Caco-2 (cell line): Measurements from ENCODE around the gene SCAMP1. TPM values are rescaled to one million over a fixed set of nuclear protein-coding genes. Genes with fewer than 3 reads are reported as not detected.
A peak's percentile ranks its signal among the peaks of the same experiment; 100 is the strongest.

Experiments used
- BruUV-seq: library from RNA; stranded (reverse); fragments of 400-500 nt; replicated peaks from 2 replicates; lab custom pipeline; 2021; lab: Mats Ljungman, UMichigan
- CTCF ChIA-PET: fragments of 300-600 bp; sonication (Branson Sonifier 250); formaldehyde crosslinking; loops from one replicate; lab custom pipeline; 2022; ENCODE audit warnings: antibody characterized with exemption; lab: Charles Lee
- POLR2A ChIA-PET: fragments of 300-600 bp; sonication (Branson Sonifier 250); formaldehyde crosslinking; loops from one replicate; lab custom pipeline; 2022; ENCODE audit warnings: antibody characterized with exemption; lab: Charles Lee
- DNase-seq, 2 experiments: peaks; one replicate each; pipeline versions ENCODE4 v3.0.0 to v3.0.0-alpha.2; 2020 to 2022
- H3K27me3 ChIP-seq: replicated peaks from 2 replicates; pipeline ENCODE4 v1.6.0; 2011; ENCODE audit warnings: low read length; ENCODE audit not compliant: control insufficient read depth, insufficient read depth
- H3K36me3 ChIP-seq: 2 replicates; pipeline ENCODE4 v1.5.1; 2011; ENCODE audit warnings: low read length; ENCODE audit not compliant: control insufficient read depth, insufficient read depth
- H3K4me1 ChIP-seq: fragments of 250-450 bp; sonication (Bioruptor Pico); 2 replicates; pipeline ENCODE4 v1.5.1; 2020; ENCODE audit warnings: mild to moderate bottlenecking
- H3K4me3 ChIP-seq: 2 replicates; pipeline ENCODE4 v1.5.1; 2011; ENCODE audit warnings: low read depth, mild to moderate bottlenecking, control low read depth, low read length
- H3K9me3 ChIP-seq: fragments of 250-450 bp; sonication (Bioruptor Pico); 2 replicates; pipeline ENCODE4 v1.5.1; 2020; ENCODE audit warnings: mild to moderate bottlenecking, moderate library complexity
- H3K27ac Mint-ChIP-seq: one replicate; pipeline ENCODE4 v1.8.0; 2022; ENCODE audit warnings: mixed read lengths; ENCODE audit not compliant: unreplicated experiment
- H3K27me3 Mint-ChIP-seq: one replicate; pipeline ENCODE4 v1.8.0; 2022; ENCODE audit warnings: mixed read lengths; ENCODE audit not compliant: insufficient read depth, unreplicated experiment
- H3K36me3 Mint-ChIP-seq: one replicate; pipeline ENCODE4 v1.8.0; 2022; ENCODE audit warnings: mild to moderate bottlenecking, mixed read lengths; ENCODE audit not compliant: insufficient read depth, unreplicated experiment
- H3K4me1 Mint-ChIP-seq: one replicate; pipeline ENCODE4 v1.8.0; 2022; ENCODE audit warnings: low read depth, mixed read lengths; ENCODE audit not compliant: unreplicated experiment
- H3K4me3 Mint-ChIP-seq: one replicate; pipeline ENCODE4 v1.8.0; 2022; ENCODE audit warnings: mild to moderate bottlenecking, moderate library complexity, mixed read lengths; ENCODE audit not compliant: unreplicated experiment
- H3K9me3 Mint-ChIP-seq: one replicate; pipeline ENCODE4 v1.8.0; 2022; ENCODE audit warnings: mixed read lengths; ENCODE audit not compliant: unreplicated experiment
- intact Hi-C: fragments of 100-400 bp; cut with micrococcal nuclease; formaldehyde crosslinking; loops from one replicate; pipeline ENCODE4 v1.10.0; 2022; ENCODE audit not compliant: unreplicated experiment
- total RNA-seq: library from RNA; stranded (reverse); gene quantifications from 2 replicates; pipeline ENCODE4 v1.2.3, GENCODE V29; 2022
- TF ChIP-seq, protein P1 (sequence below), 2 experiments: fragments of 200-600 bp in 1 of 2; IDR thresholded peaks; 1 replicate in 1 of 2; 2 replicates in 1 of 2; pipeline versions ENCODE4 v1.5.1 to v1.8.0; 2011 to 2022; ENCODE audit warnings: antibody characterized with exemption in 1 of 2, control low read depth in 1 of 2, inconsistent platforms in 1 of 2, low read depth in 1 of 2, low read length in 1 of 2, mild to moderate bottlenecking in 1 of 2, moderate library complexity in 1 of 2; ENCODE audit not compliant: insufficient read depth in 1 of 2, severe bottlenecking in 1 of 2, unreplicated experiment in 1 of 2

Gene SCAMP1
- total RNA-seq, 1 experiment from 2014 or later, result 21.3 TPM

DNA sequence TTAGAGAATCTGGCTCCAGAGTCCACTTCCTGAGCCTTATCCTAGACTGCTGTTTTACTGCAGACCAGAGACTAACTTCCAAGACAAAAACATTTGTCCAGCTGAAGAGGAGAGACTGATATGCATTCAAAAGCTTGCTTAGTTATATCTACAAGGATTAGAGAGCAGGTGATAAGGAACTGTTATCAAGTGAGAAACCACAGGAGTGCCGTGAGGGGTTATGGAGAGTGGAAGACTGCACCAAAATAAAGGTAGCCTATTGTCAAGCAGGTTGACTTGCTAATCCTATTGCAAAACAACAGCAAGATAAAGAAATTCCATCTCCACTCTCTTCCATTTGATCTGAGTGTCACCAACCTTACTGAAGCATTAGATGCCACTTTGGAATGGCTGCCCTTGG is 139.1 kb downstream of the SCAMP1 start:
- no peaks in the 10 kb centered on the region for H3K27me3 ChIP-seq
- TF ChIP-seq, protein P1, sequence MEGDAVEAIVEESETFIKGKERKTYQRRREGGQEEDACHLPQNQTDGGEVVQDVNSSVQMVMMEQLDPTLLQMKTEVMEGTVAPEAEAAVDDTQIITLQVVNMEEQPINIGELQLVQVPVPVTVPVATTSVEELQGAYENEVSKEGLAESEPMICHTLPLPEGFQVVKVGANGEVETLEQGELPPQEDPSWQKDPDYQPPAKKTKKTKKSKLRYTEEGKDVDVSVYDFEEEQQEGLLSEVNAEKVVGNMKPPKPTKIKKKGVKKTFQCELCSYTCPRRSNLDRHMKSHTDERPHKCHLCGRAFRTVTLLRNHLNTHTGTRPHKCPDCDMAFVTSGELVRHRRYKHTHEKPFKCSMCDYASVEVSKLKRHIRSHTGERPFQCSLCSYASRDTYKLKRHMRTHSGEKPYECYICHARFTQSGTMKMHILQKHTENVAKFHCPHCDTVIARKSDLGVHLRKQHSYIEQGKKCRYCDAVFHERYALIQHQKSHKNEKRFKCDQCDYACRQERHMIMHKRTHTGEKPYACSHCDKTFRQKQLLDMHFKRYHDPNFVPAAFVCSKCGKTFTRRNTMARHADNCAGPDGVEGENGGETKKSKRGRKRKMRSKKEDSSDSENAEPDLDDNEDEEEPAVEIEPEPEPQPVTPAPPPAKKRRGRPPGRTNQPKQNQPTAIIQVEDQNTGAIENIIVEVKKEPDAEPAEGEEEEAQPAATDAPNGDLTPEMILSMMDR (IDR thresholded peaks at IDR 0.05; ENCODE audit: insufficient read depth in 1 of 2, low read depth in 1 of 2, low read length in 1 of 2, severe bottlenecking in 1 of 2, unreplicated experiment in 1 of 2), result no peak
- ChIA-PET POLR2A (no interaction called here), CTCF (interaction anchor here (0.6 kb wide), 1 partner anchor 428 kb away, joined by 3 read pairs; no protein-coding TSS in a partner anchor)
- intact Hi-C loops, result loop anchor here (1.0 to 2.0 kb wide), 4 partner anchors 9 to 105 kb away; no protein-coding TSS in a partner anchor
- Mint-ChIP-seq H3K27me3 (no peaks in the 10 kb centered on the region), H3K27ac (peak overlapping the region; percentile 16), H3K4me3 (peak overlapping the region; percentile 15), H3K36me3 (peaks cover 38% of the 10 kb centered on the region), H3K4me1 (peaks cover 57% of the 10 kb centered on the region), H3K9me3 (no peaks in the 10 kb centered on the region)
- H3K4me3 ChIP-seq, result no peak overlapping the region
- H3K36me3 ChIP-seq, result no peaks in the 10 kb centered on the region
- DNase-seq, result peak; percentile 87 to 90
- BruUV-seq, result no TSS peak
- peaks cover 38% of the 10 kb centered on the region for H3K4me1 ChIP-seq
- no peaks in the 10 kb centered on the region for H3K9me3 ChIP-seq

DNA sequence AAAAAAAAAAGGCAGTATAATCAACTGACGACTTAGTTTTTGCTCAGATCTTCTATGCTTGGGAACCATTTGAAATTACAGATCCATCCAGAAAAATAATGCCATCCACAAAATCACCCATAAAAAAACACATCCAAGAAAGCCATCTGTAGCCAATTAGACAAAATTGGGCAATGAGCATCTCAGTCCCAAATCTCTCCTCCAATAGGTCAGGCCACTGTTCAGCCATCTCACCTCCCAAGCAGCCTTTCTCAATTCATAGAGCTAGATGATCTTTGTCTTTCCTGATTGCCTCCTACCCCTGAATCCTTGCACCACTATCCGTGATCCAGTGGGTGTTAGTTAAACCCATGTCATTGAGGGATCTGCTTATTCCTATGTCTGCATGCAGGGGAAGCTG is 139.6 kb downstream of the SCAMP1 start:
- Mint-ChIP-seq H3K9me3 (no peaks in the 10 kb centered on the region), H3K36me3 (peaks cover 40% of the 10 kb centered on the region), H3K4me1 (peaks cover 61% of the 10 kb centered on the region), H3K27me3 (no peaks in the 10 kb centered on the region), H3K27ac (peak overlapping the region; percentile 16), H3K4me3 (peak overlapping the region; percentile 15)
- Histone ChIP-seq H3K4me1 (peaks cover 43% of the 10 kb centered on the region), H3K9me3 (no peaks in the 10 kb centered on the region), H3K27me3 (no peaks in the 10 kb centered on the region), H3K4me3 (no peak overlapping the region), H3K36me3 (no peaks in the 10 kb centered on the region)
- ChIA-PET CTCF (interaction anchor here (0.7 kb wide), 1 partner anchor 20 kb away, joined by 3 read pairs; no protein-coding TSS in a partner anchor), POLR2A (no interaction called here)
- intact Hi-C loops, result no loop called here
- DNase-seq, result no peak
- TF ChIP-seq, protein P1 (IDR thresholded peaks at IDR 0.05; ENCODE audit: insufficient read depth in 1 of 2, low read depth in 1 of 2, low read length in 1 of 2, severe bottlenecking in 1 of 2, unreplicated experiment in 1 of 2), result no peak
- no TSS peak for BruUV-seq

DNA sequence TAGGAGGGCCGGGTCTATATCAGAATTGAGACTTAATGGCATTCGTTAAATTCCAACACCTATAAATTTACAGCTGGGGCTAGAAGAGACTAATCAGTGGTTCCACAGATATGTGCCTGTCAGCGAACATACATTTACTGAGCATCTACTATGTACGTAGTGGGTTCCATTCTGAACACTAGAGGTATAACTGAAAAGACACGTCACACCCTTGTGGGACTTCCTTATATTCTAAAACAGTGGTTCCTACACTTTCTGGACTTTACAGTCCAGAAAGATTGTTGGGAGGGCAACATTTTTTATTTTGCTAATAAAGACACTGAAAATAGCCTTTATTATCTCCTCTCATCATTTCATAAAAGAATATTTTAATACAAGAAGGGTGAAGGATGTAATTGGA is 140.5 kb downstream of the SCAMP1 start:
- H3K9me3 ChIP-seq, result no peaks in the 10 kb centered on the region
- DNase-seq, result no peak
- Mint-ChIP-seq H3K27ac (no peak overlapping the region), H3K36me3 (peaks cover 38% of the 10 kb centered on the region), H3K27me3 (no peaks in the 10 kb centered on the region), H3K4me1 (peaks cover 61% of the 10 kb centered on the region), H3K4me3 (no peak overlapping the region), H3K9me3 (no peaks in the 10 kb centered on the region)
- no peaks in the 10 kb centered on the region for H3K36me3 ChIP-seq
- H3K27me3 ChIP-seq, result no peaks in the 10 kb centered on the region
- ChIA-PET POLR2A (no interaction called here), CTCF (no interaction called here)
- TF ChIP-seq, protein P1 (IDR thresholded peaks at IDR 0.05; ENCODE audit: insufficient read depth in 1 of 2, low read depth in 1 of 2, low read length in 1 of 2, severe bottlenecking in 1 of 2, unreplicated experiment in 1 of 2), result no peak
- H3K4me3 ChIP-seq, result no peak overlapping the region
- intact Hi-C loops, result no loop called here
- peaks cover 51% of the 10 kb centered on the region for H3K4me1 ChIP-seq
- BruUV-seq, result no TSS peak
